Mucosa of stomach (tissue), 1 donor: ENCODE results near the gene DNAH10.

ENCODE experiments used
- H3K27me3 ChIP-seq: one replicate; pipeline ENCODE4 v1.7.0; 2013; ENCODE audit warnings: mild to moderate bottlenecking, low read length; ENCODE audit not compliant: control insufficient read depth, insufficient read depth
- H3K36me3 ChIP-seq: one replicate; pipeline ENCODE4 v1.7.0; 2013; ENCODE audit warnings: low read length; ENCODE audit not compliant: control insufficient read depth, insufficient read depth
- H3K4me1 ChIP-seq: one replicate; pipeline ENCODE4 v1.7.0; 2013; ENCODE audit warnings: mild to moderate bottlenecking, low read length; ENCODE audit not compliant: control insufficient read depth, insufficient read depth
- H3K4me3 ChIP-seq: one replicate; pipeline ENCODE4 v1.7.0; 2013; ENCODE audit warnings: low read length
- H3K9ac ChIP-seq: one replicate; pipeline ENCODE4 v1.7.0; 2013; ENCODE audit warnings: mild to moderate bottlenecking, low read length, moderate library complexity
- H3K9me3 ChIP-seq: one replicate; pipeline ENCODE4 v1.7.0; 2013; ENCODE audit warnings: mild to moderate bottlenecking, low read length, moderate library complexity; ENCODE audit not compliant: control insufficient read depth
- donor health status: Pancreatic carcinoma.

The DNAH10 gene

GRCh38 chr12:123919980-123920360 is 157.9 kb downstream of the DNAH10 start:
- Histone ChIP-seq H3K9ac (no peak overlapping the region), H3K4me3 (no peak overlapping the region), H3K36me3 (no peaks in the 10 kb centered on the region)

DNA sequence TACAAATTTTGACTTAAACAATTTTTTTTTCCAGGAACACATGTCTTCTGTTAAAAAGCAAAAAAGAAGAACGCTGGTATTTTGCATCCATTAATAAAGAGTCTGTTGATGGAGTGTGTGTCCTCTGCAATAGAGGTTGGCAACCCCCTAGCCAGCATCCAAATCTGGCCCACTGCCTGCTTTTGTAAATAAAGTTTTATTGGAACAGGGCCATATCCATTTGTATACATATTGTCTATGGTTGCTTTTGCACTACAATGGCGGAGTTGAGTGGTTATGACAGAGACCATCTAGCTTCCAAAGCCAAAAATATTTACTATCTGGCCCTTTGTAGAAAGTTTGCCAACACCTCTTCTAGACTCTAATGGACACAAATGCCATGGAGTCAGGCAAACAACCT is 160.9 kb downstream of the DNAH10 start:
- H3K4me3 ChIP-seq = no peak overlapping the region
- peaks cover 4% of the 10 kb centered on the region for H3K27me3 ChIP-seq
- H3K9ac ChIP-seq = no peak overlapping the region
- H3K4me1 ChIP-seq = no peaks in the 10 kb centered on the region
- H3K9me3 ChIP-seq = no peaks in the 10 kb centered on the region
- H3K36me3 ChIP-seq = no peaks in the 10 kb centered on the region

More at GRCh38 chr12:123919980-123920360, 157.9 kb downstream of the DNAH10 start:
- peaks cover 12% of the 10 kb centered on the region for H3K27me3 ChIP-seq
- no peaks in the 10 kb centered on the region for H3K9me3 ChIP-seq
- no peaks in the 10 kb centered on the region for H3K4me1 ChIP-seq

GRCh38 chr12:123923927-123924326 is 161.8 kb downstream of the DNAH10 start:
- Histone ChIP-seq H3K36me3 (no peaks in the 10 kb centered on the region), H3K27me3 (peaks cover 4% of the 10 kb centered on the region), H3K9me3 (no peaks in the 10 kb centered on the region)

DNA sequence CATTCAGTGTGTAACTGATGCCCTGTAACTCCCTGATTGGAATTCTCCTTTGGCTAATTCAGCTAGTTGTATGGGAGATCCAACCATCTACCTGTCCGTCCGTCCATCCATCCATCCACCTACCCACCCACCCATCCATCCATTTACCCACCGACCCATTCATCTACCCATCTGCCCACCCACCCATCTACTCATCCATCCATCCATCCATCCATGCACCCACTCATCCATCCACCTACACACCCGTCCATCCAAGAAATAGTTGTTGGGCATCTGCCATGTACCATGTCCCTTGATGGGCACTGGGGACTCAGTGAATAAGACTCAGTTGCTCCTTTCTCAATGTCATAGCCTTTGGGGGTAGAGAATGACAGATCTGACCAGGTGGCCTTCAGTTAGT is 162.4 kb downstream of the DNAH10 start:
- H3K36me3 ChIP-seq = no peaks in the 10 kb centered on the region
- H3K9ac ChIP-seq = no peak overlapping the region
- H3K9me3 ChIP-seq = no peaks in the 10 kb centered on the region
- H3K4me1 ChIP-seq = no peaks in the 10 kb centered on the region
- no peak overlapping the region for H3K4me3 ChIP-seq
- H3K27me3 ChIP-seq = peaks cover 4% of the 10 kb centered on the region

More at GRCh38 chr12:123923927-123924326, 161.8 kb downstream of the DNAH10 start:
- H3K4me3 ChIP-seq = no peak overlapping the region
- H3K4me1 ChIP-seq = no peaks in the 10 kb centered on the region
- H3K9ac ChIP-seq = no peak overlapping the region

DNA sequence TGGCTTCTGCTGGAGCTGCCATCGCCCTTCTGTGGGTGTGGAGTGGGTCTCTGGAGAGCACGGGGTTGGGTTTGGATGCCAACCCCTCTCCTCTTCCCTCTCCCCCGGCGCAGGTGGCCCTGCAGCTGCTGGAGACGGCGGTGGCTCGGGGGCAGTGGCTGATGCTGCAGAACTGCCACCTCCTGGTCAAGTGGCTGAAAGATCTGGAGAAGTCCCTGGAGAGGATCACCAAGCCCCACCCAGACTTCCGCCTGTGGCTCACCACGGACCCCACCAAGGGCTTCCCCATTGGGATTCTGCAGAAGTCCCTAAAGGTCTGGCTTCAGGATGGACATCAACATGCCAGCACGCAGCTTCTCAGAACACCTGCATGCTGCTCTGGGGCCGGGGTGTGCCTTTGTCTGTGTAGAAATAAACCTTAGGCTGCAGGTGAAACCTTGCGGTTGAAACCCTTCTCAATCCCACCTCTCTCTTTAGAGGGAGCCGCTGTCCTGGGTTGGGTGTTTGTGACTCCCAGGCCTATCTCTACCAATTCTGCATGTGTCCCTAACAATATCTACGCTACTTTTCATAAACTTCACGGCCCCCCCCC is 166.3 kb downstream of the DNAH10 start:
- Histone ChIP-seq H3K36me3 (no peaks in the 10 kb centered on the region), H3K4me1 (no peaks in the 10 kb centered on the region)

DNA sequence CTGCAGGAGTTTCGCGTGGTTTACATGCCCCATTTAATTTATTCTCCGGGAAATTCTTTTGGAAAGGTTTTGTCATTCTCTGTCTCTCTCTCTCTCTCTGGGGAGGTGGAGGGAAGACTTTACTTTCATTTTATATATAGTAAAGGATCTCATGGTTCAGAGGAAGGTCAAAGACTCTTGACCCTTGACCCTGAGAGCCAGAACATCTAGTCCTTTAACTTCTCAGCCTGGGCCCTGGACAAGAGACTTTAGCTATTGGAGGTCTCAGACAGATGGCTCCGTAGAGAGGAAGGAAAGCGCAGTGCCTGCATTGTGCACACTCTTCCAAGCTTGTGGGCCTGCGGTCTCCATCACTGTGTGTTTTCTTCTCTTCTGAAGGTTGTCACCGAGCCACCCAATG is 166.8 kb downstream of the DNAH10 start:
- no peaks in the 10 kb centered on the region for H3K36me3 ChIP-seq
- peaks cover 9% of the 10 kb centered on the region for H3K27me3 ChIP-seq
- H3K4me3 ChIP-seq = no peak overlapping the region
- H3K9ac ChIP-seq = no peak overlapping the region
- no peaks in the 10 kb centered on the region for H3K9me3 ChIP-seq
- no peaks in the 10 kb centered on the region for H3K4me1 ChIP-seq

More for the DNA sequence above, 166.3 kb downstream of the DNAH10 start:
- Histone ChIP-seq H3K27me3 (peaks cover 7% of the 10 kb centered on the region), H3K9me3 (no peaks in the 10 kb centered on the region), H3K4me3 (no peak overlapping the region), H3K9ac (no peak overlapping the region)

DNA sequence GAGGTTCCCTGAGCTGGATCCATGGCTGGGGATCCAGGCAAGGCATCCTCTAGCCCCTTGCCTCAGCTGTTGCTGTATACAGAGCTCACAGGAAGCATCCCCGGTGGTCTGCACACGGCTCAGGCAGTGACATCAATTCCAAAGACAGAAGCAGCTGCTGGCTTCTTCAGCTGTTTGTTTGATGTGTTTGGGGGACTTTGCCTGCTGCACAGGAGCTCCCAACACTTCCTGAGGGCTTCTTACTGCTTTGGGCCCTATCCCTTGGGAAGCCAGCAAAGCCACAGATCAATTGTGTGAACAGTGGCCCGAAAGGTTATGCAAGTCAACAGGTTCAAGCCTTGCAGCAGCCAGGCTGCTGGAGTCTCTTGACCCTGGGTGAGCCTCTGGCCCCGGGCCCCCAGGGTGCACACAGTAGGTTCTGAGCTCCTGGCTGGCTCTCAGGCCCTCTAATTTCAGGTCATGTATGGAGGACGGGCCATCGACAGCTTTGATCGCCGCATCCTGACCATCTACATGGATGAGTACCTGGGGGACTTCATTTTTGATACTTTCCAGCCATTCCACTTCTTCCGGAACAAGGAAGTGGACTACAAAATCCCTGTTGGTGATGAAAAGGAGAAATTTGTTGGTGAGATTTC is 168.0 kb downstream of the DNAH10 start:
- Histone ChIP-seq H3K27me3 (peaks cover 6% of the 10 kb centered on the region), H3K9ac (no peak overlapping the region)

DNA sequence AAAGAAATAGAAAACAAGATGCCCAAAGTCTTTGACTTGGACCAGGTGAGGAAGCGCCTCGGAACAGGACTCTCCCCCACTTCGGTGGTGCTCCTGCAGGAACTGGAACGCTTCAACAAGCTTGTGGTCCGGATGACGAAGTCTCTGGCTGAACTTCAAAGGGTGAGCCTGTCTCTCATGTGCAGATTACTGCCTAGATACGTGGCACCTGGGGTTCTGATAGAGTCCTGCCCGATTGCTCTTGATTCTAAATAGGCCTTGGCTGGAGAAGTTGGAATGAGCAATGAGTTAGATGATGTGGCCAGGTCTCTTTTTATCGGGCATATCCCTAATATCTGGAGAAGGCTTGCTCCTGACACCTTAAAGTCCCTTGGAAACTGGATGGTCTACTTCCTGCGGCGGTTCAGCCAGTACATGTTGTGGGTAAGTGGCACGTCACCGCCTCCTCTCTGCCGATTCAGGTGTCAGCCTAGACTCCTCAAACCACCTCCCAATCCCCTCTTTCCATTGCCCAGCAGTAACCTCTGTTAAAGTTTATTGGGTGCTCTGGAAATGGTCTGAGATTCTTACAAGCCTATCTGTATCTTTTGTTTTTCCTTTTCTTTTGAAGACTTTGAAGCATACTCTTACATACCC is 169.7 kb downstream of the DNAH10 start:
- H3K9ac ChIP-seq = no peak overlapping the region
- H3K36me3 ChIP-seq = no peaks in the 10 kb centered on the region
- H3K9me3 ChIP-seq = no peaks in the 10 kb centered on the region
- H3K4me1 ChIP-seq = no peaks in the 10 kb centered on the region
- H3K27me3 ChIP-seq = peaks cover 6% of the 10 kb centered on the region
- H3K4me3 ChIP-seq = no peak overlapping the region

More for the DNA sequence above, 168.0 kb downstream of the DNAH10 start:
- H3K4me1 ChIP-seq = no peaks in the 10 kb centered on the region
- H3K9me3 ChIP-seq = no peaks in the 10 kb centered on the region
- no peak overlapping the region for H3K4me3 ChIP-seq
- no peaks in the 10 kb centered on the region for H3K36me3 ChIP-seq

- peaks cover 6% of the 10 kb centered on the region for H3K27me3 ChIP-seq
- H3K36me3 ChIP-seq = no peaks in the 10 kb centered on the region
- H3K9me3 ChIP-seq = no peaks in the 10 kb centered on the region
- no peak overlapping the region for H3K9ac ChIP-seq
- H3K4me3 ChIP-seq = no peak overlapping the region
- no peaks in the 10 kb centered on the region for H3K4me1 ChIP-seq
Measured at GRCh38 chr12:123933214-123933613, 171.1 kb downstream of the DNAH10 start.

DNA sequence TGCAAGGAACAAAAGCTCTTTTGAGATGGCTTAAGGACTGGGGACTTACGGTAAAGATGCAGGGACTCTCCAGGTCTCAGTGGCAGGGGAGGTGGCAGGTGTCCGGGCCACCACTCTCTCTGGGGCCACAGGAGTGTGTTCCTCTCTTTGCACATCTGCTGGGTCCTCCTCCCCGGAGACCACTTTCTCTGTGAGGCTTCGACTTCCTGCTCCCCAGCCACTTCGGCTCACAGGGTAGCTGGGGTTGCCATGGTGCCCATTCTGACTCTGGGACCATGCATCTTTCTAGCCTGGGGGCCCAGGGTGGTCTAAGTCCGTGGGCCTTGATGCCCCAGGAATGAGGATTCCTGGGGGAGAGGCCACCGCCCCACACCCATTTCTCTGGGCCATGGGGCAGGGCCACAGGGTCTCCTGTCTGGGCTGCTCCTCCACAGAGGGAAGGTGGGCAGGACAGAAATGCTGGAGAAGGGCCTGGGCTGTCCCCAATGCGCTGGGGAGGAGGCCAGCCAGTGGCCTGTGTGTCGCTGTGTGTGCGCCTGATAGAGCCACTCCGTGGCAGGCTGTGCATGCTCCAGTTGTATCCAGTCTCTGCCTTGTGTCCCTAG is 172.0 kb downstream of the DNAH10 start:
- Histone ChIP-seq H3K9me3 (no peaks in the 10 kb centered on the region), H3K4me3 (no peak overlapping the region)

DNA sequence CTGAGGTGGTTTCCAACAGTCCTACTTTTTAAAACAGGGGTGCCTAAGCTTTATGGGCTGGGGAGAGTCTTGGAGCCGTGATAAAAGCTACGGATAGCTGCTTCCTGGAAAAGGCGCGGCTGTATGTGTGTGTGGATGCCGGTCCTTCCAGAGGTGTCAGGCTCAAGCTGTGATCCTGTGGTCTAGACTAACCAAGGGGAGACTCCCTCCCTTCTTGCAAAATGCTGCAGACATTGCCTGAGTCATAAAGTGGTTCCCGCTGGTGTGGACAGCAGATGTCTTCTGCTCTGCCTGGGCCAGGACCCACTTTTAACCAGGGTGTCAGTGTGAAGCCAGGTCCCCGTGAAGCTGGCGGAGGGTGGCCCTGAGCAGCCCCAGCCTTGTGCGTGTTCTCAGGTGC is 172.7 kb downstream of the DNAH10 start:
- Histone ChIP-seq H3K27me3 (peaks cover 6% of the 10 kb centered on the region), H3K9ac (no peak overlapping the region), H3K9me3 (no peaks in the 10 kb centered on the region), H3K36me3 (no peaks in the 10 kb centered on the region), H3K4me3 (no peak overlapping the region), H3K4me1 (no peaks in the 10 kb centered on the region)

More for the DNA sequence above, 172.0 kb downstream of the DNAH10 start:
- no peak overlapping the region for H3K9ac ChIP-seq
- no peaks in the 10 kb centered on the region for H3K4me1 ChIP-seq
- H3K36me3 ChIP-seq = no peaks in the 10 kb centered on the region
- H3K27me3 ChIP-seq = peaks cover 6% of the 10 kb centered on the region

GRCh38 chr12:123935956-123936355 is 173.9 kb downstream of the DNAH10 start:
- peaks cover 3% of the 10 kb centered on the region for H3K27me3 ChIP-seq

More at GRCh38 chr12:123935956-123936355, 173.9 kb downstream of the DNAH10 start:
- no peaks in the 10 kb centered on the region for H3K4me1 ChIP-seq
- no peak overlapping the region for H3K9ac ChIP-seq
- H3K4me3 ChIP-seq = no peak overlapping the region
- H3K36me3 ChIP-seq = no peaks in the 10 kb centered on the region
- no peaks in the 10 kb centered on the region for H3K9me3 ChIP-seq
